HTERT RPE-1 (cell line): ENCODE measurements around the gene TBX3.
"Not testable (repeated sequence)": the region's sequence is repeated elsewhere in the genome, so short reads cannot be mapped to it uniquely, and the experiment has no call there.

Experiments used
- in situ Hi-C: fragments of 300-500 bp; cut with MboI; formaldehyde crosslinking; loops from 4 replicates; pipeline ENCODE4 v1.14.3; 2020; ENCODE audit warnings: low sequenced_read_pairs

TBX3 gene

DNA sequence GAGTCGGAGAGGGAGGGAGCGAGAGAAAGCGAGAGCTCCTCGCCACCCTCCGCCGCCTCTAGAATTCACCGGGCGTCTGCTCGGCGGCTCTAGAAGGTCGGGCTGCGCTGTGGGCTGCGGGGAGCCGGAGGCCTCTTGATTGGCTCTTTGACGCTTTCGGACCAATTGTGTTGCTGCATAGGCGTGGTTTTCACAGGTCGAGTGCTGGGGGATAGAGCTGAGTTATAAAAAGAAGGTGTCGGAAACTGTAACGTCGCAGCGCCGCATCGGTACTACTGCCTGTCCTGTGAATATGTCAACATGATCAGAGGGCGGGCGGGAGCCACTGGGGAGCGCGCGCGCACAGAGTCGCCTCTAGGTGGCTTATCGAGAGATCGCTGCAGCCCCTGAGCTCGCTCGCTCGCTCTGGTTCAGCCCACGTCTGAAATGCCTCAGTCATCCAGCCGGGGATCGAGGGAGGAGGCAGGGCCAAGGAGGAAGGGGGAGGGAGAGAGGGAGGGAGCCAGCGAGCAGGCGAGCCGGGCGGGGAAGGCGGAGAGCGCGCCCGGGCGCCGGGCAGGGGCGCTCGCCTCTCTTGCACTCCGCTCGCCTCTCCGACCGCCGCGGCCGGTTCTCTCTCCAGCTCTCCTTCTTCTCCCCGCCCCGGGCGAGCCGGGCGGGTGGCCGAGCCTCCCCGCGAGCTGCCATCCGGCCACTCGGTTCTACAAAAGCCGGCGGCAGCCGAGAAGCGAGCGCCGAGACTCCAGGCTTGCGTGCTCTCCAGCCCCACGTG, at the start of gene TBX3:
TBX3 (minus strand) TSS at position 78 of the 772 bp plus-strand sequence. CDS start 975 bp downstream, outside the sequence.
- in situ Hi-C loops, result no loop called here

DNA sequence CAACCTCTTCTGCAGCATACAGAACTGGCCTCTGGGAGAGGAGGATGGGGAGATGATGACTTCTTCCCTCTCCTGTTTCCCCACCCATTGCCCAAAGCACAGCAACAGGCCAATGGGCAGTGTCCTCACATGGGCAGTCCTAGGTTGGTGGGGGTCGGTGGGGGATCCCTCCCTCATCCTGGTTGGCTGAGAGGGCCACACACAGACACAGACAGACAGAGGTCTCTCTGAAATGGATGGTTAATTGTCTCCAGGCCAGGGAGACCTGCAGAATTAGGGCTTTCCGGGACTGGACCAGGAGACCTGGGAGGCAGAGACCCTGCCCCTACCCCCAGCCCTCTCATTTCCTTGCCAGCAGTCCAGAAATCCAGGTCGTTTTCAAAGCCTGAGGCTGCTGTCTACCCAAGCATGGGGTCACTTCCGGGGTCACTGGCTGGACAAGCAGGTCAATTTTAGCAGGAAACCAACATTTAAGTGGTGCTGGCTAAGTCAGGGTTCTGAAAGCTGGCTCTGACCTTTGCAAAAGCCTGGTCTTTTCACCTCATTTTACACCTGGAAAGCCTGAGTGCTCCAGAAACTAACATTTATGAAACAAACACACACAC, 48.6 kb upstream of the TBX3 start:
- in situ Hi-C loops, result no loop called here

DNA sequence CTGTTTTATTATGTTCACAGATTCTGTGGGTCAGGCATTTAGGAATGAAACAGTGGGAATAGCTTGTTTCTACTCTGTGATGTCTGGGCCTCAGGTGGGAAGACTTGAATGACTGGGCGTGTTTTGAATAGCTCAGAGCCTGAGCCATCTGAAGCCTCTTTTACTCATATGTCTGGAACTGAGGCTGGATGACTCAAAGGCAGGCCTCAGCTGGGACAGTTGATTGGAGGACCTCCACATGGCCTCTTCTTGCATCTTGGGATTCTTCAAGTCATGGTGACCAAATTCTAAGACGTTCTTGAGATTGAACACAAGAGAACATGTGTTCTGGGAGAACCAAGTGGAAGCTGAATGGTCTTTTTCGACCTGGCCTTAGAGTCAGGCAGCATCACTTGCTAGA, 45.8 kb upstream of the TBX3 start:
- in situ Hi-C loops, result no loop called here

DNA sequence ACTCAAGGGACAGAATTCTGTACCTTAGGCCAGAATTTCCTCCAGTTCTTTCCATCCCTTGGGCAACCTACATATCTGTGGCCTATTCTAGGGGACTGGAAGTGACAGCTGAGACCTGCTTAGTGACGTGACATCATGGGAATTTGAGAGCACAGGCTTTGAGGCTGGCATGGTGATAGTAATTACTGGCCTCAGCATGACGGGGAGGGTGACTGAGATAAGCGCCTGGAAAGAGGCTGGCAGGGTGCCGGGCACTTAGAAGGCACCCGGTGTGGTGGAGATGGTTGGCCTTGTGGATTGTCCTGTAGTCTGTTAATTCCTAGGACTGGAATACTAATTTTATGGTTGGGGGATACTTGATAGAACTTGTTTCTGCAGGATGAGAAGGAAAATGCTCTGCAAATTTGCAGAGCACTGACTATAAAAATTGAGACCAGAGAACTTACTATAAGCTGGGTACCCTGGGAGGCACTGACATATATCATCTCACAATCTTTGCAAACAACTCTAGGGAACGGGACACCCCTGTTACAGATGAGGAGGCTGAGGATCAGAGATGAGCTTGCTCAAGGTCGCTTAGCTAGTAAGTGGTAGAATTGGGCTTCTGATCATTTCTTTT, 42.2 kb upstream of the TBX3 start:
- in situ Hi-C loops, result no loop called here

DNA sequence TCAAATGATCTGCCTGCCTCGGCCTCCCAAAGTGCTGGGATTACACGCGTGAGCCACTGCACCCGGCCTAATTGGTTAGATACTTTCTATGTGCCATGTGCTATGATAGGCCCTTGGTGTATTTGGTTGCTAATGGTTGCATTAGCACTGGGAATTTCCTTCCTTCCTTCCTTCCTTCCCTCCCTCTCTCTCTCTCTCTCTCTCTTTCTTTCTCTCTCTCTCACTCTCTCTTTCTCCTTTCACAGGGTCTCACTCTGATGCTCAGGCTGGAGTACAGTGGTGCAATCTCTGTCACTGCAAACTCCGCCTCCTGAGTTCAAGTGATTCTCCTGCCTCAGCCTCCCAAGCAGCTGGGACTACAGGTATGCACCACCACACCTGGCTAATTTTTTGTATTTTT, 38.2 kb upstream of the TBX3 start:
- in situ Hi-C loops, result not testable (repeated sequence)

DNA sequence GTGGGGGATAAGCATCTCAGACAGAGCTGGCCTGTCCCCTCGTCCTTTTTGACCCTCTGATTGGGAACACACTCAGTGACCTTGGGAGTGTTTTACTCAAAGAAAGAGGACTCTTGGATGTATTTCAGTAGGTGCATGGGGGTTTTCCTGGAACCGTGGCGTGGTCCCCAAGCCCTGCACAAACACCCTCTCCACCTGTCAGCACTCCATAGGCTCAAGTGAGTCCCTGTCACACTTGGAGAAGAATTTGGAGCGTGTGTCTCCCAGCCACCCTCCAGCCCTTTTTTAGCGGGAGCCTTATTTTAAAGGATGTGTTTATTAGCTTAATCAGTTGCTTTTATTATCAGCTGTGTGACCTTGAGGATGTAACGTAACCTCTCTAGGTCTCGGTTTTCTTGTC, 37.3 kb upstream of the TBX3 start:
- in situ Hi-C loops, result no loop called here

DNA sequence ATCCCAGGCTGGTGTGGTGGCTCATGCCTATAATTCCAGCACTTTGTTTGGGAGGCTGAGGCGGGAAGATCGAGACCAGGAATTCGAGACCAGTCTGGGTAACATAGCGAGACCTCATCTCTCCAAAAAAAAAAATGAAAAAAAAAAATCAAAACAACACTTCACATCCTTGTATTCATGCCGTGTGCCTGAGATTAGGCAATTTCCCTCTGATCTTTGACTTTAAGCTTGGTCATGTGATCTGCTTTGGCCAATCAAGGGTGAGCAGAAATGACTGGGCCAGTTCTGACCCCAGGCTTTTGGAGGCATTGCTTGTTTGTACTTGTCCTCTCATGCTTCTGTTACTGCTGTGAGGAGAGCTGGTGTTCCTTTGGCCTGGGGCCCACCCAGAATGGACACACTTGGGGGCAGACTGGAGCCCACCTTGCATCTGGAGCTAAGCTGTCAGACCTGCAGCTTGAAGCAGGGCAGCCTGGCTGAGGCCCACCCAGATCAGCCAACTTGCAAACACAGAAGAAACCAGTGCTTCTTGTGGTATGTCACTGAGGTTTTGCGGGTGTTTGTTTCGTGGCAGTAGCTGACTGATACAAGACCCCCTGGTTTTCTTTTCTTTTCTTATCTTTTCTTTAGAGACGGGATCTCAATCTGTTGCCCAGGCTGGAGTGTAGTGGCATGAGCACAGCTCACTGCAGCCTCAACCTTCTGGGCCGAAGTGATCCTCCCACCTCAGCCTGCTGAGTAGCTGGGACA, 29.7 kb upstream of the TBX3 start:
- in situ Hi-C loops, result no loop called here

DNA sequence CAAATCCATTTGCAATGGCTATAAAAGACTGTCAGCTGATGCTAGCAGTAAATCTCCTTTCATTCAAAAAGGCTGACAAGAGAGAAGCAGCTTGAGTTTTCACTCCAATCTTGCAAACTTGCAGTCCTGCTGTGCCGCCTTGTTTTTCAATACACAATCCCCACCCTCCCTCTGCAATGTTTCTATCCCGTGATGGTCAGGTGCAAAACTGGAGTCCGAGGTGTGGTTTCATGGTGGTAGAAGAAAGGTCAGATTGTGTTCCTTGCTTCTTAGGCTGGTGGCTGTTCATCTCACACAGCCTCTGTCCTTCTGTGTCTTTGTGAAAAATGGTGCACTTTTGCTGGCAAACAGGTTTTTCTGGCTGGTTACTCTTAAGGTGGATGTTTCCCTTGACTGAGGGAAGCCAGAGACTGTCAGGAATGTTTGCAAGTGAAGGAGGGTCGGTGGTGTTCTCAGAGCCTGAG, 27.7 kb upstream of the TBX3 start:
- in situ Hi-C loops, result no loop called here

DNA sequence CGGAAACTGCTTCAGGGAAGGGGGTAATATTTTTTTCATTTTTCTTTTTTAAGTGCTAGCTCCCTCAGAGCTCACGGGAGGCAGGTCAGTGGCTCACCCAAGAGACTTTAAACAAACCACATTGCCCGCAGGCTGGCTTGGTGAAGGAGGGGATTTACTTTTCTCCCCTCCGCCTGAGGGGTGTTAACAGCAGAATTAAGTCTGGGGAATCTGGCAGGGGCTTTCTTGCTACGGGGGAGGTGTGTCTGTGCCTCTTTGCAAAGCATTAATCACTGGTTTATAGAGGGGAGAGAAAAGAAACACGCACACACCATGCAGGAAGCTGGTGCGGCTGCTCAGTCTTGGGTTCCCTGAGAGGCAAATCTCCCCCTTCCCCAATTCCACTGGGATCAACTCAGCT, 26.2 kb upstream of the TBX3 start:
- in situ Hi-C loops, result no loop called here

DNA sequence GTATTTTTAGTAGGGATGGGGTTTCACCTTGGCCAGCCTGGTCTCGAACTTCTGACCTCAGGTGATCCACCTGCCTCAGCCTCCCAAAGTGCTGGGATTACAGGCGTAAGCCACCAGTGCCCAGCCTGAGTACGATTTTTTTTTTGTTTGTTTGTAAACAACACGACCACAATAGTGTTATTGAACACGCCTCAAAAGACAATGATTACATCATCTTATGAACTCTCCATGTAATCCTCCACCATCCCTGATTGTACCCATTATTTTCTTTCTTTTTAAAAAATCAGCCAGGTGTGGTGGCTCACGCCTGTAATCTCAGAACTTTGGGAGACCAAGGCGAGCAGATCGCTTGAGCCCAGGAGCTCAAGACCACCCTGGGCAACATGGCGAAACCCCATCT, 25.1 kb upstream of the TBX3 start:
- in situ Hi-C loops, result no loop called here

DNA sequence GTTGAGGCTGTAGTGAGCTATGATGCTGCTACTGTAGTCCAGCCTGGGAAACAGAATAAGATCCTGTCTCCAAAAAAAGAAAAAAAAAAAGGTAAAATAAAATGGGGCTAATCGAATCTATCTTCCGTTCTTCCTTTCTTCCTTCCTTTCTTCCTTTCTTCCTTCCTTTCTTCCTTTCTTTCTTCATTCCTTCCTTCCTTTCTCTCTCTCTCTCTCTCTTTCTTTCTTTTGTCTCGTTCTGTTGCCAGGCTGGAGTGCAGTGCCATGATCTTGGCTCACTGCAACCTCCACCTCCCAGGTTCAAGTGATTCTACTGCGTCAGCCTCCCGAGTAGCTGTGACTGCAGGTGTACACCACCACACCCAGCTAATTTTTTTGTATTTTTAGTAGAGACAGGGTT, 24.6 kb upstream of the TBX3 start:
- in situ Hi-C loops, result not testable (repeated sequence)

DNA sequence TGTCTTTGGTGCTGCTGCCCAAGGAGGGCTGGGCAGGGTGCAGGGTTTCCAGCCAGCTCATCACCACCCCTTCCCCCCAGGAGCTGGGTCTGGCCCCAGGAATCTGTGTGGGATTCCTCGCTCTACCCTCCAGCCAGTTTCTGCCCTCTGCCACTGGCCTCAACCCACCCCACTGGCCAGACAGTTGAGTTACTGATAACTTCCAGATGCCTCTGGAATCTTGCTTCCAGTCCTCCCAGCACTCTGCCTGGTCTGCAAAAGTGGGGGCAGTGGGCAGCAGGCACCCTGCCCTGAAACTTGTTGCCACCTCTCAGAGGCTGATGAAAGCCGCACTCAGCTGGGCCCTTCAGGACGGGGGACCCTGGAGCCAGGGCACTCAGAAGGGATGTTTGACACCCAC, 20.1 kb upstream of the TBX3 start:
- in situ Hi-C loops, result no loop called here

DNA sequence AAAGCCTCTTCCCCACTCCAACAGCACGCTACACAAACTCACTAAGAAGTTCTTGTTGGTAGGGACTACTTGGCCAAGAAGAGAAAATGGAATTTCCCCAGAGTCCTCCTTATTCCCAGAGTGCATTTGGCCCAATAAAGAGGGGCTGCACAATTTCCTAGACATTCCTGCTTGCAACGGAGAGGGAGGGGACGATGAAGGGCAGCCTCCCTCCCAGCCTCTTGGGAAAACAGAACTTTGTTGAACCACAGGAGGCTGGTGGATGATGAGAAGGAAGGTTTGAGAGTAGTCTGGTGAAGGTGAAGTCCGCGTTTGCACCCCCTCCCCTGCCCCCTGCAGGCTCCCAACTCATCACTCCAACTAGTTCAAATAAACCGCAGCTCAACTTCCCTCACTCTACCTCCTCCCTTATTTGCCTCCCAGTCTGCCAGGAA, 19.1 kb upstream of the TBX3 start:
- in situ Hi-C loops, result no loop called here

DNA sequence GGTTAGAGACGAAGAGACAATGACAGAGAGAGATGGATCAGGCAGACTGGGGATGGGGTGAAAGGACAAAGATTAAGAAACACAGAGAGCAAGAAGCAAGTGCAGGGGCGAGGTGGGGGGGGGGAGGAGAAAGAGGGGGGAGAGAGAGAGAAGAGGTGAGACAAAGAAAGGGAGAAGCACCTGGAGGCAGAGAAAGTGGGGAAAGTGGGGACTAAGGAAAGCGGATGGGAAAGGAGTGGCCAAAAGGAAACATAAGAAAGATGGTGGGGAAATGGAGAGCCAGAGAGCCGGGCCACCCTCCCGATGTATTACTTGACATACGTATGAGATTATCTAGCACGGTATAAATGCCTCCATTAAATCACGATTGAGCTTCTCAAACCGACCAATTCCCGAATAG, 18.5 kb upstream of the TBX3 start:
- in situ Hi-C loops, result no loop called here

DNA sequence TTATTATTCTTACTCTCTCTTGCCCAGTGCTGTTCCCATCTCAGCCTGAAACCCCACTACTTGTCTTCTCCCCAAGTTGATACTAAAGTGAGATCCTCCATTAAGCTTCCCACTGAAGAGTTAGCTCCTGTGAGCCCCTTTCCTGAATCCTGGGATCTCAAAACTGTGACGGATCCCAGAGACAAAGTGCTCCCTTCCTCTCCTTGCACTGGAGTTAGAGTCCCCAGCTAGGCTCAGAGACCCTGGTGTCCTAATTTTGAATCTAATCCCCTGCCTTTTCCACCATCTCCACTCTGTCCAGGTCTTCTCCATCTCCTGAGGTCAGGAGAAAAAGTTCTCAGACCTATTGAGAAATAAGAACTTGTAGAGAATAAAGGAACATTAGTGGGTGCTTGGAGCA, 17.6 kb upstream of the TBX3 start:
- in situ Hi-C loops, result no loop called here

DNA sequence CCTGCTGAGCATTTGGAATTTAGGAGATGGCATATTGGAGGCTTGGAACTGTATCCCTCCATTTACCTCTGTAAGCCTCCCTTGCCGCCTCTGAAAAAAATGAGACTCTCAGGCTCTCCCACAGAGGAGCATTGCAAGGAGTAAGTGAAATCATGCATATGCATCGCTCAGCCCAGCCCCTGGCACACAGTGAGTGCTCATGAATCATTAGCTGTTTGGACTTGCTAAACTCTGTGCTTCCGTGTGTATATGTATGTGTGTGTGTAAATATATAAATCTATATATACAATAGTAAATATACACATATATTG, 17.1 kb upstream of the TBX3 start:
- in situ Hi-C loops, result no loop called here

DNA sequence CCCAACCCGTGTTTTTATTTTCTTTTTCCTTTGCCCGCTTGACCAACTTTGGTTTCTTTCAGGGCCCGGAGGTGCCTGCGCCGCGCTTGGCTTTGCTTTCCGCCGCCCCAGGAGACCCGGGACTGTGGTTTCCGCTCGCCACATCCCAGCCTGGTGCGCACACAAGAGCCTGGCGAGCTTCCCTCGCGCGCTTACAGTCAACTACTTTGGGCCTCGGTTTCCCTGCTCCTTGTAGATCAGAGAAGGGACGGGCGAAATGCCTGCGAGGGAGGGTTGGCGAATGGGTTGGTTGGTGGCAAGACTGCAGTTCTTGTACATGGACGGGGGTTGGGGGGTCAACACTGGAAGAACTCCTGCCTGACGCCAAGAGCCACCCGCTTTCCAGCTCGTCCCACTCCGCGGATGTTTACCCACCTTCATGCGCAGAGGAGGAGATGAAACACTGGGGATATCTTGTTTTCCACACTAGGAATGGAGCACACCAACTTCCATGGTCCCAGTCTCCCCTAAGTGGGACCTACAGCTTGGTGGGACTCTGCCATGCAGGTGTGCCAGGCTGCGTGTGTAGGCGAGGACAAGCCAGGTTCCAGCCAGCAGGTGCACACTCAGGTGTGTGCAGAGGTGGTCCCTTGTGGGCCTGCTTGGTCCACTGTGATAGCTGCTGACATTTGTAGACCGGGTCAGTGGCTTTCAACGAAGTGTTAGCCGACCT, 16.6 kb upstream of the TBX3 start:
- in situ Hi-C loops, result no loop called here

DNA sequence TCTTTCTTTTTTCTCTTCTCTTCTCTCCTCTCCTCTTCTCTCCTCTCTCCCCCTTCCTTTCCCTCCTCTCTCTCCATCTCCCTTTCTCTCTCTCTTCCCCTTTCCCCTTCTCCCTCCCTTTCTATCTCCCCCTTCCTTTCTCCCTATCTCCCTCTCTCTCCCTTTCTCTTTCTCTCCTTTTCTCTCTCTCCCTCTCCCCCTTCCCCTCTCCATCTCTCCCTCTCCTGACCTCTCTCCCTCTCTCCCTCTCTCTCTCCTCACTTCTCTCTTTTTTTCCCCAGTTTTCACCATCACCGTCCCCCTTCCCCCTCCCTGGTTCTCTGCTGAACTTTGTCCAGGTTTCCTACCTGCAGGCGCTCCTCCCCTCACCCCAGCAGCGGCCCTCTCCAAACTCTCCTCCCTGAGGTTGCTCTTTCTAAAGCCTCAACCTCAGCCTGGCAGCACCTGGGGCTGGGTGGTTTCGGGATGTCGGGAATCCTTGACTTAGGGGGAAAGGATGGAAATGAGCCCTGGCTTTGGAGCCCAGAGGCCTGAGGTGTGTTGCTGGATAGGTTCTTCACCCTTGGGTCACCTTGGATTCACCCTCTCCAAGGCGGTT, 14.7 kb upstream of the TBX3 start:
- in situ Hi-C loops, result no loop called here

DNA sequence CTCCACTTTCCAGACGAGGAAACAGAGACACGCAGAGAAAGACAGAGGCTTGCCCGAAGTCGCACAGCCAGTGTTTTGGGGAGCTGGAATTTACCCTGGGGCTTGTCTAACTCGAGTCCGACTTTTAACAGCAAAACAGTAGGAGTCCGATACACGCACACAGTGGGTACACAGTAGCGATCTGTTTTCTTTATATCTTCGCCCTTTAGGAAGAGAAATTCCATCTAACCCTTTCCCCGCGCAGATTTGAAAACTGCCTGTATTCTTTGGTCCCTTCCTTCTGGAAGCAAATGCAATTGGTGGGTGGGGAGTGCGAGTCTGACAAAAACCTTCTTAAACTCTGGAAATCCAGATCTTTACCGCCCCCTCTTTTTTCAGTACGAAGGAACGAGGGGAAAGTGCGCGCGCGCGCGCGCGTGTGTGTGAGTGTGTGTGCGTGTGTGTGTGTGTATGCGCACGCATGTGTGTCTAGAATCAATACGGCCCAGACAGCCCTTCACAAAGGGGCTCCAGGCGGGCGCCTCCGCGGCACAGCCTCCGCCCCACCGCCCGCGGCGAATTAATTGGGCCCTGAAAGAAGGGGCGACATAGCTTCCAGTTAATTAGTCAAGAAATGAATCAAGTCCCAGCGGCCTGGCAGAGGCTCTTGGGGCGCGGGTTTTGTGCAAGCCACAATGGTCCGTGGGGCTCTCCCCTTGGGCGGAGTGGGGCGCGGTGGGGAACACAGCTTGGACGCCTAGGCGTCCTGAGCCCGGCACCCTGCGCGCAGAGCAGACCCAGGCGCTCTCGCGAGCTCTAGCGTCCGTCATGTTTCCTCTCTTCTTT, 14.0 kb upstream of the TBX3 start:
- in situ Hi-C loops, result no loop called here

DNA sequence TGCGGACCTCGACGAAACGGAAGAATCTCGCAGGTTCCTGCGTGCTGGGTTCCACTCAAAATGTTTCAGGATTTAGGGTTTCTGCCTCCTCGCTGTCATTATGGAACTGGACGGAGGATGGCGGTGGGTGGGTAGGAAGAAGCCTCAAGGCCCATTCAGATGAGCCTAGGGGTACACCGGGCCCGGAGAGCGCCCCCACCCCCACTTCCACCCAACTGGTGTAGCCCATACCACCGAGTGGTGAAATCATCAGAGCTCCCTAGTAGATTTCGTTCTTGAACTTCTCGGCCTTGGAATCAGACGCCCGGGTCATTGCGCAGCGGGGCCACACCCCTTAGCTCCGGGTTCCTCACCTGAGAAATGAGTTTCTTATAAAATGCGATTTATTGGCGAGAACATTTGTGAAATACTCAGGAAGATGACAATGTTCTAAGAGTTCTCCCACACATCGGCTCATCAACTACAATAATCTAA, 13.3 kb upstream of the TBX3 start:
- in situ Hi-C loops, result no loop called here
